Endometrial microvascular endothelial cells (primary cell): ENCODE data around the gene OR1M1. TPM values are rescaled to one million over a fixed set of nuclear protein-coding genes. Genes with fewer than 3 reads are reported as not detected.
"Not testable (repeated sequence)": the region's sequence is repeated elsewhere in the genome, so short reads cannot be mapped to it uniquely, and the experiment has no call there.

Experiments used
- in situ Hi-C: cut with HindIII; loops from 2 replicates; pipeline ENCODE4 v1.10.0; 2017; ENCODE audit warnings: low sequenced_read_pairs, low pct_unique_long_range_greater_than_20kb; ENCODE audit errors: inconsistent ontology term
- total RNA-seq: library from RNA; depleted of rRNA; stranded (reverse); fragments of >200 nt; gene quantifications from one replicate; pipeline ENCODE4 v1.2.3, GENCODE V29; 2015; ENCODE audit errors: inconsistent ontology term

OR1M1 gene
- not detected for total RNA-seq

GRCh38 chr19:9086761-9087160, at the start of gene OR1M1:
TSS of gene OR1M1 (plus strand) at chr19:9087061. CDS start at chr19:9093245, 6,184 bp downstream.
- in situ Hi-C loops, result no loop called here

GRCh38 chr19:9037400-9038062, 49.3 kb upstream of the OR1M1 start:
- in situ Hi-C loops, result no loop called here

- in situ Hi-C loops, result no loop called here
These were observed 47.1 kb upstream of the OR1M1 start for GRCh38 chr19:9039728-9040127.

GRCh38 chr19:9040131-9040530, 46.7 kb upstream of the OR1M1 start:
- in situ Hi-C loops, result no loop called here

DNA sequence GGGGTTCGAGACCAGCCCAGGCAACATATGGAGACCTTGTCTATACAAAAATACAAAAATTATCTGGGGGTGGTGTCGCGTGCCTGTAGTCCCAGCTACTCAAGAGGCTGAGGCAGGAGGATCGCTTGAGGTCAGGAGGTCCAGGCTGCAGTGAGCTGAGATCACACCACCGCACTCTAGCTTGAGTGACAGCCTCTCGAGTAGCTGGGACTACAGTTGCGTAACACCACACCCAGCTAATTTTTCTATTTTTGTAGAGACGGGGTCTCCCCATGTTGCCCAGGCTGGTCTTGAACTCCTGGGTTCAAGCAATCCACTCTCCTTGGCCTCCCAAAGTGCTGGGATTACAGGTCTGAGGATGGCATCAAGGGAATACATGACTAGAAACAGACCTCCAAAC, 45.8 kb upstream of the OR1M1 start:
- in situ Hi-C loops, result no loop called here

GRCh38 chr19:9043524-9043923, 43.3 kb upstream of the OR1M1 start:
- in situ Hi-C loops, result no loop called here

GRCh38 chr19:9044449-9044848, 42.4 kb upstream of the OR1M1 start:
- in situ Hi-C loops, result no loop called here

DNA sequence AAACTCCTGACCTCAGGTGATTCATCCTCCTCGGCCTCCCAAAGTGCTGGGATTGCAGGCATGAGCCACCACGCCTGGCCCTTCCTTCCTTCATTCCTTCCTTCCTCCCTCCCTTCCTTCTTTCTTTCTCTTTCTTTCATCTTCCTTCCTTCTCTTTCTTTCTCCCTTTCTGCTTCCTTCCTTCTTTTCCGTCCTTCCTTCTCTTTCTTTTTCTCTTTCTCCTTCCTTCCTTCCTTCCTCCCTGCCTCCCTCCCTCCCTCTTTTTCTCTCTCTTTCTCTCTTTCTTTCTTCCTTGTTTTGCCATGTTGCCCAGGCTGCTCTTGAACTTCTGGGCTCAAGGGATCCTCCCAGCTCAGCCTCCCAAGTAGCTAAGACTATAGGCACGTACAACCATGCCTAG, 40.2 kb upstream of the OR1M1 start:
- in situ Hi-C loops, result no loop called here

GRCh38 chr19:9052894-9053293, 34.0 kb upstream of the OR1M1 start:
- in situ Hi-C loops, result no loop called here

GRCh38 chr19:9053674-9054073, 33.2 kb upstream of the OR1M1 start:
- in situ Hi-C loops, result not testable (repeated sequence)

DNA sequence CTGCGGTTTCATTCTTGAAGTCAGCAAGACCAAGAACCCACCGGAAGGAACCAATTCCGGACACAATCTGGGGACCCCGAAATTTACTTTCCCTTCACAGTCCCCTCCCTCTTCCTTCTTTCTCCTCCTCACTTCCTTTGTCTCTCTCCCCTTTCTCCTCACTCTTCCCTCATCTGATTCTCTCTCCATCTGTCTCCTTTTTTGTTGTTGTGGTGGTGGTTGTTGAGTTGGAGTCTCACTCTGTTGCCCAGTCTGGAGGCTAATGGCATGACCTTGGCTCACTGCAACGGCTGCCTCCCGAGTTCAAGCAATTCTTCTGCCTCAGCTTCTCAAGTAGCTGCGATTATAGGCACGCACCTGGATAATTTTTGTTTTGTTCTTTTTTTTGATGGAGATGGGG, 32.7 kb upstream of the OR1M1 start:
- in situ Hi-C loops, result no loop called here

DNA sequence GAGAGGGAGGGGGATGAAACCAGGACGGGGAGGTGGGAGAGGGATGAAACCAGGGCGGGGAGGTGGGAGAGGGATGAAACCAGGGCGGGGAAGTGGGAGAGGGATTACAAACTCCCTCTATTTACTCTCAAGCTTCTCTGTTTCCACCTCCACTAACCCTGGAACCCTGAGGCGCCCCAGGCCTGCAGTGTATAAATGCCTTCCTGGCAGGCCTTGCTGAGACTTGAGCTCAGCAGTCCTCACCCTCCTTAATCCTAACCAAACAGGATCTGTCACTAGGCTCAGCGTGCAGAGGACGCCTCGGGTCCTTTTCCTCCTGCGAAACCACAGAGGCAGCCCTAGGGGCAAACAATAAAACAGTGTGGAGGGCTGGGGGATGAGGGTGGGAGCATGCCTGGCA, 32.1 kb upstream of the OR1M1 start:
- in situ Hi-C loops, result no loop called here

- in situ Hi-C loops, result not testable (repeated sequence)
These were observed 30.7 kb upstream of the OR1M1 start for GRCh38 chr19:9056131-9056530.

DNA sequence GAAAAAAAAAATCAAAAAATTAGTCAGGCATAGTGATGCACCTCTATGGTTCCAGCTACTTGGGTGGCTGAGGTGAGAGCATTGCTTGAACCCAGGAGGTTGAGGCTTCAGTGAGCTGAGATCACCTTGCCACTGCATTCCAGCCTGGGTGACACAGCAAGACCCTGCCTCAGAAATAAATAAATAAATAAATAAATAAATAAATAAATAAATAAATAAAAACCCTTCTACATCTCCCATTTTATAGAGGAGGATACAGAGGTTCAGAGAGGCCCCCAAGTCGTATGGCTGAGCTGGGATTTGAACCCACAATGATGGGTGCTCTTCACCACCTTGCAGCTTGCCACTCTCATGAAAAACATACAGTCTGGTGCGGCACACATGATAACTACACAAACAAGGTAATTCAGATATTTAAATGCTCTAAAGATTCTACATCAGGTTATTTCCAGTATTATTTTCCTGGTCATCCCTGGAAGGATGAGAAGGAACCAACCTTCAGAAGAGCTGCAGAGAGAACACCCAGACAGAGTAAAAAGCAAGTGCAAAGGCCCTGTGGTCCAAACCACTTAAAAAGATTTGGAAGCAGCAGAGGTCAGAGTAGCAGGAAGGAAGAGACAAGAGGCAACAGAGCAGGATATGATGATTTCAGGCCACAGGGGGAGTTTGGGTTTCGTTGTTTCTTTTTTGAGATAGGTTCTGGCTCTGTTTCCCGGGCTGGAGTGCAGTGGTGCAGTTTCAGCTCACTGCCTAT, 29.2 kb upstream of the OR1M1 start:
- in situ Hi-C loops, result no loop called here

DNA sequence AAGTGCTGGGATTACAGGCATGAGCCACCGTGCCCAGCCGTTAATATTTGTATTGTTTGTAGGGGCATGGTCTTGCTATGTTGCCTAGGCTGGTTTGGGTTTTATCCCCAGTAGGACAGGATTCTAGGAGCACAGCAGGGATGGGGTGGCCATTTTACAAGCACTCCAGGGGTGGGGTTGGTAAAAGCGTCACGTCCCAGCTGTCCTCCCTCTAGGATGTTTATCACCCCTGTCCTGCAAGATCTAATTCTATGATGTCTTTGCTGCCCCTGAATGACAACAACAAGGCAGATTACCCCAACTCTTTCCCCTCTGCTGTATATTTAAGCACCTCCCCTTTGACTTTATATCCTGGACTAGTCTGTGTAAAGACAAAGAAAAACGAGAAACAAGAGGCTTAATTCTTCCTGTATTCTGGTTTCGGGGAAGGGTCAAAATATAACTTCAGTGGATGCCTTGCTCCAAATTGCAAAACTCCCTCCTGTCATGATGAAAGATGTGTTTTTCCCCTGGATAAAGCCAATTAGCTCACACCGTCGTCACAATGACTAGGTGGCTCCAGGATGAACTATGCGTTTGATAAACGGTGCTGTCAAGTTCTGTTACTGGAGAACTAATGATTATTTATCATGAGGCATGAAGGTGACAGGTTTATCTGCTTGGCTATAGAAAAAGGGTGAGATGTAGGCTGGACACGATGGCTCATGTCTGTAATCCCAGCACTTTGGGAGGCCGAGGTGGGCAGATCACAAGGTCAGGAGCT, 27.8 kb upstream of the OR1M1 start:
- in situ Hi-C loops, result no loop called here

- in situ Hi-C loops, result no loop called here
These were observed 26.1 kb upstream of the OR1M1 start for GRCh38 chr19:9060564-9061340.

- in situ Hi-C loops, result no loop called here
These were observed 25.0 kb upstream of the OR1M1 start for GRCh38 chr19:9061879-9062278.

DNA sequence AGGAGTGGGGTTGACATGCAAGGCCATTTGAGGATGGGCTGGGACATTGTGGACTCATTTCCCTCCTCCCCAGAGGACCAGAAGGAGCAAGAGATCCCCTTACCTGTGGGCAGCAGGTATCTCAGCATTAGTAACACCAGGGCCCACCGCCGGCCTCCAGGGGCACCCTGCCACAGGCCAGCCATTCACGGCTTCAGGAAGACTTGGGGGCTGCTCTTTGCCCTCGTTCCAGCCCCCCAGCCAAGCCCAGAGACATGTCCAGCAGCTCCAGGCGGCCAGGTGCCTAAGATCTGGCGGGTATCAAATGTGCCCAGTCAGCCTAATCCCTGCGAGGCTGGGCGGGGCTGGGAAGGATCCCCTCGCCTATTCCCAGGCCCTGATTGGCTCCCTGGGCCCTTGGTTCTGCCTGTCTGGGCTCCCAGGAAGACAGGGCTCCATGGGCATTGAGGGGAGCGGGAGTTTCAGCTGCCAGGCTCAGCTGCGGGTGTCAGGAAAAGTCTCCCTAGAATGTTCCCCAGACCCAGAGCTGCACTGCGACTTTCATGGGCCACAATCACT, 21.3 kb upstream of the OR1M1 start:
- in situ Hi-C loops, result no loop called here

- in situ Hi-C loops, result no loop called here
These were observed 16.8 kb upstream of the OR1M1 start for GRCh38 chr19:9070066-9070465.
